ENCODE data around the gene OGFOD2. TPM values are rescaled to one million over a fixed set of nuclear protein-coding genes. Genes with fewer than 3 reads are reported as not detected.

OGFOD2 gene
- total RNA-seq, 1 experiment from 2014 or later: 21.5 TPM

DNA sequence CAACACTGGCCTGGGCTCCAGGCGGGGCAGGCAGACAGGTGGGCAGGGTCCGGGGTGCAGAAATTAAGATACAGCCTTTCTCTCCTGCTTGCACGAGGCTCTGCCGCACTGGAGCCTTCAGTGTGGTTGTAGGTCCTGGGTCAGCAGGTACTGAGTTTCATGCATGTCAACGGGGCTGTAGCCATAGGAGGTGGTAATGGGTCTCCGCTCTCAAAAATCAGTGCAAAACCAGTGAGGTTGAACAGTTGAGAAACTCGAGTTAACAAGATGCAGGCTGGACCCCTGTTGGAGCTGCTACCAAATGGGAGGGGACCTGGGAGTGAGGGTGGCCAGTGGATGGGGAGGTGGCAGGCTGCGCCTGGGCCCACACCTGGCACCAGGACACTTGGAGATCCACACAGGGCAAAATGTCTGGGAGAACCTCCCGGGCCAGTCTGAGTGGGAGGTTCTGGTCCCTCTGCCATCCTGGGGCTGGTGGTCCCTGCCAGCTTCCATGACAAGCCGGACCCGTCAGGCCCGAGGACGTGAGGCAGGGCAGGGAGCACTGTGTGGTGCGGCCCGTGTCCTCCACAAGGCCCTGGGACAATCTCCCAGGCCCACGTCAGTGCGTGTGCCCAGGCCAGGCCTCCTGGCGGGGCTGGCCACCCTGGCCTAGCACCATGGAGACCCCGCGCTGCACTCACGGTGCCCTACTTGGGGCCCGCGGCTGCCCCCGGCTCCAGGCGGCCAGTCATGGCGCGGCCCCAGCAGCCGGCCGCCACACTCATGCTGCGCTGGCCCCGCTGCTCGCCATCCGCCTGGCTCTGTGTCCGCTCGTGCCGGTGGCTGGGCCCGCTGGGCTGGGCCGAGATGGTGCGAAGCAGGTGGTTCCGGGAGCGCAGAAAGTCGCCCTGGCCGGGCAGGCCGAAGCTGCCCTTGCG is 10.6 kb downstream of the OGFOD2 start:
- H3K36me3 Mint-ChIP-seq (ENCODE audit: insufficient read depth, unreplicated experiment): peaks cover 38% of the 10 kb centered on the region
- intact Hi-C loops (cut with micrococcal nuclease; ENCODE audit: unreplicated experiment): no loop called here
- no peaks in the 10 kb centered on the region for H3K9me3 Mint-ChIP-seq (ENCODE audit: low read depth, unreplicated experiment)
- BruUV-seq (replicated peaks): no TSS peak
- H3K4me1 Mint-ChIP-seq (ENCODE audit: low read depth, unreplicated experiment): peaks cover 8% of the 10 kb centered on the region
- no peaks in the 10 kb centered on the region for H3K27me3 Mint-ChIP-seq (ENCODE audit: unreplicated experiment)
- TF ChIP-seq, protein P1, sequence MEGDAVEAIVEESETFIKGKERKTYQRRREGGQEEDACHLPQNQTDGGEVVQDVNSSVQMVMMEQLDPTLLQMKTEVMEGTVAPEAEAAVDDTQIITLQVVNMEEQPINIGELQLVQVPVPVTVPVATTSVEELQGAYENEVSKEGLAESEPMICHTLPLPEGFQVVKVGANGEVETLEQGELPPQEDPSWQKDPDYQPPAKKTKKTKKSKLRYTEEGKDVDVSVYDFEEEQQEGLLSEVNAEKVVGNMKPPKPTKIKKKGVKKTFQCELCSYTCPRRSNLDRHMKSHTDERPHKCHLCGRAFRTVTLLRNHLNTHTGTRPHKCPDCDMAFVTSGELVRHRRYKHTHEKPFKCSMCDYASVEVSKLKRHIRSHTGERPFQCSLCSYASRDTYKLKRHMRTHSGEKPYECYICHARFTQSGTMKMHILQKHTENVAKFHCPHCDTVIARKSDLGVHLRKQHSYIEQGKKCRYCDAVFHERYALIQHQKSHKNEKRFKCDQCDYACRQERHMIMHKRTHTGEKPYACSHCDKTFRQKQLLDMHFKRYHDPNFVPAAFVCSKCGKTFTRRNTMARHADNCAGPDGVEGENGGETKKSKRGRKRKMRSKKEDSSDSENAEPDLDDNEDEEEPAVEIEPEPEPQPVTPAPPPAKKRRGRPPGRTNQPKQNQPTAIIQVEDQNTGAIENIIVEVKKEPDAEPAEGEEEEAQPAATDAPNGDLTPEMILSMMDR (IDR thresholded peaks at IDR 0.05; ENCODE audit: unreplicated experiment): no peak
- no peak overlapping the region for H3K27ac Mint-ChIP-seq (ENCODE audit: unreplicated experiment)
- no peak overlapping the region for H3K4me3 Mint-ChIP-seq (ENCODE audit: low read depth, unreplicated experiment)
- CTCF ChIA-PET: no interaction called here
- DNase-seq: no peak

DNA sequence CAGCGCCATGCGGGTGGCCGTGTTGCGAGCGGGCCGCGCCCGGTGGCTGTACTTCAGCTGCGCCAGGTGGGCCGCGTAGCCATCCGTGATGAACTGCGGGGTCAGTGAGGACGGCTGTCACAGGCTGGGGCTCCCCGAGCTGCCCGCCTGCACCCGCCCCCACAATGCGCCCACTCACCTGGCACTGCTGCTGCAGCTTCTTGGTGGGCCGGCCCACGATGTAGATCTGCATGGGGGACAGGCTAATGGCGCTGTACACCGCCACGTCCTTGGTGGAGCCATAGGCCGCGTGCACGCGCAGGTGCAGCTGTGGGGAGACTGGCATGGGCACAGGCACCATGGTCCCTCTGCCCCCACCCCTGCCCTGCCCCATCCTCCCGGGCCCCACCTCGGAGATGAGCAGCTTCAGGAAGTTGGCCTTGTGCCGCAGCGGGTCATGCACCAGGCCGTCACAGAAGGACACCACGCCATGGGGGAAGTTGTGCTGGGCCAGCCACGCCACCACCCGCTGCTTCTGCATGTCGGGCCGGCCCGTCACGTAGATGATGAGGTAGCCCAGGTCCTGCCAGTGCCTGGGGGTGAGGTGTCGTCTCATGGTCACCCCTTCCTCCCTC is 11.3 kb downstream of the OGFOD2 start:
- no peak for DNase-seq
- H3K4me1 Mint-ChIP-seq (ENCODE audit: low read depth, unreplicated experiment): peaks cover 8% of the 10 kb centered on the region
- no peaks in the 10 kb centered on the region for H3K9me3 Mint-ChIP-seq (ENCODE audit: low read depth, unreplicated experiment)
- H3K27ac Mint-ChIP-seq (ENCODE audit: unreplicated experiment): no peak overlapping the region
- intact Hi-C loops (cut with micrococcal nuclease; ENCODE audit: unreplicated experiment): no loop called here
- BruUV-seq (replicated peaks): no TSS peak
- no peaks in the 10 kb centered on the region for H3K27me3 Mint-ChIP-seq (ENCODE audit: unreplicated experiment)
- CTCF ChIA-PET: no interaction called here
- TF ChIP-seq, protein P1 (IDR thresholded peaks at IDR 0.05; ENCODE audit: unreplicated experiment): no peak
- peaks cover 30% of the 10 kb centered on the region for H3K36me3 Mint-ChIP-seq (ENCODE audit: insufficient read depth, unreplicated experiment)
- no peak overlapping the region for H3K4me3 Mint-ChIP-seq (ENCODE audit: low read depth, unreplicated experiment)

GRCh38 chr12:122987086-122987951 is 12.3 kb downstream of the OGFOD2 start:
- no peak for DNase-seq
- Mint-ChIP-seq H3K36me3 (ENCODE audit: insufficient read depth, unreplicated experiment) (peaks cover 21% of the 10 kb centered on the region), H3K9me3 (ENCODE audit: low read depth, unreplicated experiment) (no peaks in the 10 kb centered on the region), H3K27me3 (ENCODE audit: unreplicated experiment) (no peaks in the 10 kb centered on the region), H3K4me3 (ENCODE audit: low read depth, unreplicated experiment) (no peak overlapping the region), H3K27ac (ENCODE audit: unreplicated experiment) (no peak overlapping the region), H3K4me1 (ENCODE audit: low read depth, unreplicated experiment) (peaks cover 8% of the 10 kb centered on the region)
- TF ChIP-seq, protein P1 (IDR thresholded peaks at IDR 0.05; ENCODE audit: unreplicated experiment): no peak
- CTCF ChIA-PET: no interaction called here
- intact Hi-C loops (cut with micrococcal nuclease; ENCODE audit: unreplicated experiment): no loop called here
- BruUV-seq (replicated peaks): no TSS peak

DNA sequence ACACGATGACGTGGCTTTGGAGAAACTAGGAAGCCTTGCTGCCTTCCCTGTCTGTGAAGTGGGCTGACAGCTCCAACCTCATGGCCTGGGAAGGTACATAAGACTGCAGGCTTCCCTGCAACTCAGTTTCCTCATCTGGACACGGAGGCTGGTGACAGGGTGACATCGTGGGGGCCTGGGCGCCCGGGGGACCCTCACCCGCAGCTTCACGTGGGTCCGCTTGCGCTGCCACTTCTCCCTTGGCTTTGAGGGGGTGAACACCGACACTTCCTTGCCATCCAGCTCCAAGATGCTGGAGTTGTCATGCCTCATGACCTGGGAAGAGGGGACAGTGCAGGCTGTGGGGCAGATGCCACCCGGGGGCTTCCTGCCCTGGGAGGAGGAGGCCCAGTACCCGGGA is 13.0 kb downstream of the OGFOD2 start:
- Mint-ChIP-seq H3K27ac (ENCODE audit: unreplicated experiment) (no peak overlapping the region), H3K9me3 (ENCODE audit: low read depth, unreplicated experiment) (no peaks in the 10 kb centered on the region), H3K4me1 (ENCODE audit: low read depth, unreplicated experiment) (peaks cover 4% of the 10 kb centered on the region), H3K4me3 (ENCODE audit: low read depth, unreplicated experiment) (no peak overlapping the region), H3K27me3 (ENCODE audit: unreplicated experiment) (no peaks in the 10 kb centered on the region), H3K36me3 (ENCODE audit: insufficient read depth, unreplicated experiment) (peaks cover 14% of the 10 kb centered on the region)
- CTCF ChIA-PET: no interaction called here
- DNase-seq: no peak
- TF ChIP-seq, protein P1 (IDR thresholded peaks at IDR 0.05; ENCODE audit: unreplicated experiment): no peak
- intact Hi-C loops (cut with micrococcal nuclease; ENCODE audit: unreplicated experiment): no loop called here
- no TSS peak for BruUV-seq (replicated peaks)

Measured in Calu3 (cell line).